Measurements from ENCODE around the gene NLRP1. TPM values are rescaled to one million over a fixed set of nuclear protein-coding genes. Genes with fewer than 3 reads are reported as not detected.
A peak's percentile ranks its signal among the peaks of the same experiment; 100 is the strongest.

Gene NLRP1
- total and polyA plus RNA-seq, 9 of the 15 experiments (the other 6 are each of a cell fraction or from before 2014, with no cell fraction given), result 4.0 to 69.4 (median 27.7) TPM

DNA sequence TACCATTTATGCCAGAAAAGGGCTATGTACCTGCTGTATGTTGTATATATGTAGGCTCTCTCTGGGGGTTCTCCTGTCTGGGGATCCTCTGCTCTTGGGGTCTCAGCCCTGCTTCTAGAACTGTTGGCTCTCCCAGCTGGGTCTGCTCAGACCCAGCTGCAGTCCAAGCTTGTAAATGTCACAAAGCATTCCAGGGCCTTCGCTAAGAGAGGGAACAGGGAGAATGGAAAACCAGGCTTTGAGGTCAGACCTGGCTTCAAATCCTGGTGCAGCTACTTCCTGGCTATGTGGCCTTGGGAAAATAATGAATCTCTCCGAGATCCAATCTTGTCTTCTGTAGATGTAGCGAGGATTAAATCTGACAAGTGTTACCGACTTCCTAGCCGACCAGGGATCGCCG lies 44.0 kb downstream of the NLRP1 start (continued):
- TF ChIP-seq, protein P1, sequence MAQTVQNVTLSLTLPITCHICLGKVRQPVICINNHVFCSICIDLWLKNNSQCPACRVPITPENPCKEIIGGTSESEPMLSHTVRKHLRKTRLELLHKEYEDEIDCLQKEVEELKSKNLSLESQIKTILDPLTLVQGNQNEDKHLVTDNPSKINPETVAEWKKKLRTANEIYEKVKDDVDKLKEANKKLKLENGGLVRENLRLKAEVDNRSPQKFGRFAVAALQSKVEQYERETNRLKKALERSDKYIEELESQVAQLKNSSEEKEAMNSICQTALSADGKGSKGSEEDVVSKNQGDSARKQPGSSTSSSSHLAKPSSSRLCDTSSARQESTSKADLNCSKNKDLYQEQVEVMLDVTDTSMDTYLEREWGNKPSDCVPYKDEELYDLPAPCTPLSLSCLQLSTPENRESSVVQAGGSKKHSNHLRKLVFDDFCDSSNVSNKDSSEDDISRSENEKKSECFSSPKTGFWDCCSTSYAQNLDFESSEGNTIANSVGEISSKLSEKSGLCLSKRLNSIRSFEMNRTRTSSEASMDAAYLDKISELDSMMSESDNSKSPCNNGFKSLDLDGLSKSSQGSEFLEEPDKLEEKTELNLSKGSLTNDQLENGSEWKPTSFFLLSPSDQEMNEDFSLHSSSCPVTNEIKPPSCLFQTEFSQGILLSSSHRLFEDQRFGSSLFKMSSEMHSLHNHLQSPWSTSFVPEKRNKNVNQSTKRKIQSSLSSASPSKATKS (CRISPR knock-in tag; IDR thresholded peaks at IDR 0.05), result no peak
- TF ChIP-seq JUN (IDR thresholded peaks at IDR 0.05; ENCODE audit: borderline replicate concordance, low read depth, low read length) (no peak), JUN (CRISPR knock-in tag; IDR thresholded peaks at IDR 0.05; ENCODE audit: borderline replicate concordance) (no peak), ZNF197 (CRISPR knock-in tag; IDR thresholded peaks at IDR 0.05; ENCODE audit: low read depth) (no peak), COPS2 (conservative IDR thresholded peaks at IDR 0.05) (no peak)

DNA sequence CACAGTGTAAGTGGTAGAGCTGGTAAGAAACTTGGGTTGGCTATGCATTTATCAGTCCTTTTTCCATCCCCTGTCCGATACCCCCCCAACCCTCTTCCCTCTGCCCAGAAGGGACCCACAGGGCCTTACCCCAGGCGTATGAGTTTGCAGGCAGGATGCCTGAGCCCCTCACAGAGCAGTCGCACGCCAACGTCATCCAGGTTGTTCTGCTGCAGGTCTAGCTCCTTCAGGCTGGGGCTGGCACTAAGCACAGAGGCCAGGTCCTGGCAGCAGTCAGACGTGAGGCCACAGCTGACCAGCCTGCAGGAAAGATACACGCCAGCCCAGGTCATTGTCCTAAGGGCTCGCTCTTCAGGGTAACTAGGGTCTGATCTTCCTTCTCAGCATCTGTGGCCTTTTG lies 45.0 kb downstream of the NLRP1 start:
- Histone ChIP-seq H3K9me1 (ENCODE audit: control insufficient read depth, insufficient read depth, low read length) (no peaks in the 10 kb centered on the region), H3K9ac (ENCODE audit: insufficient read depth in 1 of 2, low read depth in 2 of 2, low read length in 2 of 2) (no peak overlapping the region), H3K27me3 (ENCODE audit: control insufficient read depth in 2 of 2, insufficient read depth in 2 of 2, low read length in 2 of 2) (no peaks in the 10 kb centered on the region), H3K4me1 (replicated peaks in 1 of 2; ENCODE audit: control insufficient read depth in 2 of 2, insufficient read depth in 2 of 2, low read length in 2 of 2) (no peaks in the 10 kb centered on the region; a peak in 1 of 5 replicates), H3K4me3 (no peak overlapping the region), H3K9me3 (replicated peaks; ENCODE audit: control insufficient read depth, insufficient read depth, low read depth, low read length) (no peaks in the 10 kb centered on the region), H4K20me1 (replicated peaks; ENCODE audit: control insufficient read depth, insufficient read depth, low read length) (no peaks in the 10 kb centered on the region), H3K36me3 (ENCODE audit: control insufficient read depth, insufficient read depth, low read length) (peaks cover 66% of the 10 kb centered on the region; the same call in 2 of the 3 replicates), H2AFZ (ENCODE audit: low read depth, low read length) (no peak overlapping the region), H3K4me2 (ENCODE audit: insufficient read depth, low read length) (no peak overlapping the region), H3K27ac (ENCODE audit: extremely low read depth, low read depth, low read length) (no peak overlapping the region), H3K79me2 (ENCODE audit: control insufficient read depth, insufficient read depth, low read length) (no peaks in the 10 kb centered on the region)
- in situ Hi-C loops (cut with MboI), result no loop called here
- FAIRE-seq (no peak), DNase-seq (ENCODE audit: extremely low read depth in 1 of 4, low spot score in 3 of 4) (no peak), ATAC-seq (no peak)
- ChIA-PET CTCF (ENCODE audit: low intra/inter-chr PET ratio) (no interaction called here), POLR2A (no interaction called here)
- intact Hi-C loops (cut with micrococcal nuclease), result no loop called here
- 95% methylated on average over 8 of the region's 8 CpGs for WGBS (ENCODE audit: insufficient coverage, low coverage, missing lambda C conversion rate)
- BruUV-seq (replicated peaks), result no TSS peak
- TF ChIP-seq ZNF407 (IDR thresholded peaks at IDR 0.05; ENCODE audit: low read depth) (no peak), POLR2G (IDR thresholded peaks at IDR 0.05; ENCODE audit: low read depth, low read length) (0 out of 2 replicates have a peak, but pooled peaks have one; percentile 20), GTF2E2 (tag; IDR thresholded peaks at IDR 0.05) (no peak)
- TF ChIP-seq, protein P2, sequence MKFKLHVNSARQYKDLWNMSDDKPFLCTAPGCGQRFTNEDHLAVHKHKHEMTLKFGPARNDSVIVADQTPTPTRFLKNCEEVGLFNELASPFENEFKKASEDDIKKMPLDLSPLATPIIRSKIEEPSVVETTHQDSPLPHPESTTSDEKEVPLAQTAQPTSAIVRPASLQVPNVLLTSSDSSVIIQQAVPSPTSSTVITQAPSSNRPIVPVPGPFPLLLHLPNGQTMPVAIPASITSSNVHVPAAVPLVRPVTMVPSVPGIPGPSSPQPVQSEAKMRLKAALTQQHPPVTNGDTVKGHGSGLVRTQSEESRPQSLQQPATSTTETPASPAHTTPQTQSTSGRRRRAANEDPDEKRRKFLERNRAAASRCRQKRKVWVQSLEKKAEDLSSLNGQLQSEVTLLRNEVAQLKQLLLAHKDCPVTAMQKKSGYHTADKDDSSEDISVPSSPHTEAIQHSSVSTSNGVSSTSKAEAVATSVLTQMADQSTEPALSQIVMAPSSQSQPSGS (CRISPR knock-in tag; IDR thresholded peaks at IDR 0.05), result no peak

Data from K562 (cell line).